ENCODE measurements around the gene C6orf132. TPM values are rescaled to one million over a fixed set of nuclear protein-coding genes. Genes with fewer than 3 reads are reported as not detected.

The C6orf132 gene
- total RNA-seq, 1 experiment from 2014 or later = 48.4 TPM

GRCh38 chr6:42083530-42083929 lies 58.9 kb downstream of the C6orf132 start:
- Histone ChIP-seq H3K4me1 (ENCODE audit: insufficient read depth, low read length) (no peaks in the 10 kb centered on the region; the same call in 1 of the 2 replicates), H2BK12ac (ENCODE audit: insufficient read length, low read depth, low read length) (no peak overlapping the region), H3K4ac (ENCODE audit: low read depth, low read length) (no peak overlapping the region), H3K79me1 (ENCODE audit: insufficient read depth, low read depth, low read length, poor library complexity, severe bottlenecking) (no peaks in the 10 kb centered on the region), H3K56ac (ENCODE audit: insufficient read length, low read depth, low read length) (no peak overlapping the region), H3K9me3 (ENCODE audit: control insufficient read depth, low read depth, low read length) (no peaks in the 10 kb centered on the region), H4K20me1 (ENCODE audit: control insufficient read depth, insufficient read depth, insufficient read length) (no peaks in the 10 kb centered on the region), H3K9ac (ENCODE audit: extremely low read depth, insufficient read length, low read length) (no peak overlapping the region), H2AFZ (ENCODE audit: low read length) (no peak overlapping the region), H4K8ac (replicated peaks; ENCODE audit: insufficient read length, low read depth, low read length) (no peak overlapping the region), H3K18ac (ENCODE audit: insufficient read length, low read depth, low read length) (no peak overlapping the region), H4K91ac (ENCODE audit: insufficient read length, low read depth, low read length) (no peak overlapping the region), H3T11ph (ENCODE audit: low read length) (no peak overlapping the region), H3K79me2 (ENCODE audit: insufficient read depth, low read length) (no peaks in the 10 kb centered on the region), H2BK20ac (ENCODE audit: low read depth, low read length, poor library complexity, severe bottlenecking) (no peak overlapping the region), H3K27me3 (ENCODE audit: insufficient read depth, low read length) (no peaks in the 10 kb centered on the region), H3K4me2 (ENCODE audit: insufficient read depth, insufficient read length, low read length) (no peak overlapping the region), H3K27ac (ENCODE audit: insufficient read length, low read depth, low read length) (no peak overlapping the region), H2BK120ac (ENCODE audit: low read depth, low read length, poor library complexity, severe bottlenecking) (no peak overlapping the region), H3K14ac (ENCODE audit: insufficient read depth, low read length) (no peak overlapping the region), H3K23me2 (ENCODE audit: insufficient read length, low read depth, low read length, poor library complexity, severe bottlenecking) (no peaks in the 10 kb centered on the region), H2BK15ac (ENCODE audit: low read depth, low read length) (no peak overlapping the region), H3K23ac (ENCODE audit: insufficient read length, low read depth, low read length) (no peak overlapping the region), H2AK5ac (ENCODE audit: insufficient read length, low read length) (no peak overlapping the region), H2BK5ac (ENCODE audit: insufficient read length, low read length) (no peak overlapping the region), H4K5ac (ENCODE audit: insufficient read length, low read depth, low read length) (no peak overlapping the region)
- Mint-ChIP-seq H3K4me1 (peaks cover 11 to 18% of the 10 kb centered on the region in 2 experiments), H3K27ac (no peak overlapping the region), H3K36me3 (ENCODE audit: insufficient read depth in 1 of 3, low read depth in 3 of 3) (peaks cover 3 to 17% (median 11%) of the 10 kb centered on the region in 3 experiments; a peak in 4 of 7 replicates), H3K9me3 (no peaks in the 10 kb centered on the region), H3K27me3 (ENCODE audit: low read depth) (peaks cover 28% of the 10 kb centered on the region), H3K4me3 (no peak overlapping the region)
- no peak for DNase-seq
- no peak for TF ChIP-seq CTCF (conservative IDR thresholded peaks at IDR 0.05)
- no CpG with 5 or more reads among the region's 5 CpGs for WGBS (ENCODE audit: extremely low coverage, insufficient read length, low lambda C conversion rate)
